GM18507 (cell line): ENCODE data around the gene ANXA11.

ENCODE experiments used
- DNase-seq: peaks from one replicate; pipeline ENCODE4 v3.0.0; 2011; ENCODE audit warnings: low read depth; ENCODE audit not compliant: insufficient read length; ENCODE audit errors: extremely low spot score
- FAIRE-seq: peaks from 2 replicates; lab custom pipeline; 2011; peaks lifted over from hg19 to GRCh38; lab: Jason Lieb, UNC

The ANXA11 gene

GRCh38 chr10:80194373-80195045 lies 10.8 kb downstream of the ANXA11 start:
- DNase-seq, result no peak
- FAIRE-seq, result no peak

GRCh38 chr10:80192553-80192952 lies 12.8 kb downstream of the ANXA11 start:
- FAIRE-seq, result no peak
- no peak for DNase-seq

GRCh38 chr10:80191589-80192270 lies 13.6 kb downstream of the ANXA11 start:
- no peak for DNase-seq
- FAIRE-seq, result no peak

- FAIRE-seq (no peak), DNase-seq (no peak)
Measured at GRCh38 chr10:80188713-80189112, 16.6 kb downstream of the ANXA11 start.

- DNase-seq (peak; percentile 56), FAIRE-seq (peak; percentile 91)
Measured at GRCh38 chr10:80187465-80188409, 17.6 kb downstream of the ANXA11 start.

- FAIRE-seq (no peak), DNase-seq (no peak)
Measured at GRCh38 chr10:80187060-80187459, 18.3 kb downstream of the ANXA11 start.

GRCh38 chr10:80186364-80187012 lies 18.8 kb downstream of the ANXA11 start:
- FAIRE-seq (no peak), DNase-seq (no peak)

GRCh38 chr10:80185578-80186299 lies 19.6 kb downstream of the ANXA11 start:
- no peak for FAIRE-seq
- no peak for DNase-seq

GRCh38 chr10:80184291-80184690 lies 21.0 kb downstream of the ANXA11 start:
- no peak for FAIRE-seq
- DNase-seq, result no peak

GRCh38 chr10:80183436-80183835 lies 21.9 kb downstream of the ANXA11 start:
- FAIRE-seq (no peak), DNase-seq (no peak)

- DNase-seq (no peak), FAIRE-seq (no peak)
Measured at GRCh38 chr10:80182986-80183385, 22.4 kb downstream of the ANXA11 start.

- DNase-seq (no peak), FAIRE-seq (no peak)
Measured at GRCh38 chr10:80177781-80178636, 27.3 kb downstream of the ANXA11 start.

- FAIRE-seq, result no peak
- DNase-seq, result no peak
Measured at GRCh38 chr10:80176526-80176925, 28.8 kb downstream of the ANXA11 start.

- no peak for FAIRE-seq
Measured at GRCh38 chr10:80174641-80175395, 30.5 kb downstream of the ANXA11 start.

GRCh38 chr10:80173466-80173865 lies 31.9 kb downstream of the ANXA11 start:
- DNase-seq (no peak), FAIRE-seq (no peak)

More at GRCh38 chr10:80174641-80175395, 30.5 kb downstream of the ANXA11 start:
- DNase-seq, result no peak

GRCh38 chr10:80172896-80173295 lies 32.4 kb downstream of the ANXA11 start:
- FAIRE-seq (no peak), DNase-seq (no peak)

GRCh38 chr10:80171248-80171660 lies 34.1 kb downstream of the ANXA11 start:
- DNase-seq (no peak), FAIRE-seq (no peak)
